K562 (cell line): ENCODE data around the gene ENG. TPM values are rescaled to one million over a fixed set of nuclear protein-coding genes. Genes with fewer than 3 reads are reported as not detected.

Source experiments
- CBX3 ChIP-seq, 2 experiments: IDR thresholded peaks; 1 replicate in 1 of 2; 2 replicates in 1 of 2; pipeline ENCODE4 v1.6.1; 2012; ENCODE audit warnings: inconsistent platforms in 2 of 2, low read length in 2 of 2, borderline replicate concordance in 1 of 2, control low read depth in 1 of 2
- CHD2 ChIP-seq: IDR thresholded peaks from 2 replicates; pipeline ENCODE4 v1.6.1; 2011; ENCODE audit warnings: low read depth, low read length
- KLF1 ChIP-seq: fragments of 450-650 bp; IDR thresholded peaks from 2 replicates; pipeline ENCODE4 v1.6.1; 2016; ENCODE audit warnings: missing genetic modification characterization, missing compliant biosample characterization
- PHTF2 ChIP-seq: fragments of 250-450 bp; sonication (Bioruptor Pico); IDR thresholded peaks from 2 replicates; pipeline ENCODE4 v1.5.0; 2021; ENCODE audit warnings: mild to moderate bottlenecking
- POLR2A ChIP-seq: fragments of 450-650 bp; conservative IDR thresholded peaks from 2 replicates; pipeline ENCODE4 v1.6.1; 2016
- POLR2H ChIP-seq: IDR thresholded peaks from 2 replicates; pipeline ENCODE4 v1.6.1; 2016; ENCODE audit warnings: missing genetic modification characterization, low read depth, mild to moderate bottlenecking, control low read depth, missing compliant biosample characterization, moderate library complexity
- SIN3A ChIP-seq, 2 experiments: fragments of 150-350 bp in 1 of 2; IDR thresholded peaks; 2 replicates each; pipeline ENCODE4 v1.6.1; 2011 to 2016; ENCODE audit warnings: borderline replicate concordance in 2 of 2, low read depth in 2 of 2, low read length in 2 of 2, mild to moderate bottlenecking in 2 of 2, moderate library complexity in 2 of 2; ENCODE audit not compliant: control insufficient read depth in 1 of 2
- SIRT6 ChIP-seq: IDR thresholded peaks from one replicate; pipeline ENCODE4 v1.6.1; 2012; ENCODE audit warnings: low read depth, mild to moderate bottlenecking, control low read depth, inconsistent platforms, low read length, moderate library complexity
- WHSC1 ChIP-seq: IDR thresholded peaks from one replicate; pipeline ENCODE4 v1.6.1; 2012; ENCODE audit warnings: low read length, control low read depth, inconsistent platforms
- ZBTB7A ChIP-seq: IDR thresholded peaks from 2 replicates; pipeline ENCODE4 v1.6.1; 2011; ENCODE audit warnings: low read depth, mild to moderate bottlenecking, low read length, moderate library complexity, borderline replicate concordance; ENCODE audit not compliant: control insufficient read depth
- ZFPM2 ChIP-seq: fragments of 250-450 bp; sonication (Bioruptor Pico); IDR thresholded peaks from 2 replicates; pipeline ENCODE4 v1.5.1; 2022; ENCODE audit warnings: mild to moderate bottlenecking
- polyA plus RNA-seq, 8 experiments: library from polyadenylated mRNA; depleted of rRNA in 4 of 8; stranded (reverse) in 5 of 8; unstranded in 3 of 8; fragments of >200 nt; fragmentation: Nextera tagmentation in 2 of 8; fragmentation: Illumina TruSeq in 1 of 8; extraction: Ambion mirVana in 2 of 8; extraction: Trizol in 1 of 8; gene quantifications; 2 replicates each; pipeline versions ENCODE4 v1.2.1 to v1.2.3, GENCODE V29; 2011 to 2014; ENCODE audit warnings: inconsistent platforms in 1 of 8, missing spikeins in 1 of 8
- total RNA-seq, 7 experiments: library from RNA; depleted of rRNA in 6 of 7; stranded (reverse); fragments of >200 nt in 6 of 7; fragmentation: Illumina TruSeq in 2 of 7; extraction: Trizol in 2 of 7; gene quantifications; 2 replicates each; pipeline versions ENCODE4 v1.2.1 to v1.2.3, GENCODE V29; 2011 to 2021; ENCODE audit warnings: low replicate concordance in 1 of 7
- TF ChIP-seq, protein P1 (sequence below): IDR thresholded peaks from 2 replicates; pipeline ENCODE4 v1.6.1; 2011; ENCODE audit warnings: borderline replicate concordance, low read depth, mild to moderate bottlenecking, moderate library complexity, low read length; ENCODE audit not compliant: insufficient read depth, poor library complexity, severe bottlenecking
- TF ChIP-seq, protein P2 (sequence below), 3 experiments: fragments of 200-800 bp in 1 of 3; sonication (Bioruptor generic) in 1 of 3; sonication (generic) in 1 of 3; formaldehyde crosslinking in 1 of 3; IDR thresholded peaks; 2 replicates each; pipeline versions ENCODE4 v1.6.1 to v1.8.0; 2016 to 2022; ENCODE audit warnings: mild to moderate bottlenecking in 2 of 3, missing compliant biosample characterization in 2 of 3, missing genetic modification characterization in 2 of 3, missing genetic modification reagents in 1 of 3
- TF ChIP-seq, protein P3 (sequence below): fragments of 250-450 bp; sonication (Bioruptor Pico); IDR thresholded peaks from 2 replicates; pipeline ENCODE4 v1.8.0; 2021; ENCODE audit warnings: mild to moderate bottlenecking, moderate library complexity
- TF ChIP-seq, protein P4 (sequence below): sonication (generic); formaldehyde crosslinking; IDR thresholded peaks from 2 replicates; pipeline ENCODE4 v1.8.0; 2022; ENCODE audit warnings: mild to moderate bottlenecking, missing genetic modification reagents
- TF ChIP-seq, protein P5 (sequence below), 2 experiments: fragments of 250-450 bp in 1 of 2; fragments of 450-650 bp in 1 of 2; sonication (Bioruptor Pico) in 1 of 2; IDR thresholded peaks; 2 replicates each; pipeline versions ENCODE4 v1.6.1 to v1.8.0; 2016 to 2021; ENCODE audit warnings: mild to moderate bottlenecking in 2 of 2, moderate library complexity in 2 of 2, missing compliant biosample characterization in 1 of 2, missing genetic modification characterization in 1 of 2

The ENG gene
- total and polyA plus RNA-seq, 9 of the 15 experiments (the other 6 are each of a cell fraction or from before 2014, with no cell fraction given): 0.04 to 0.40 (median 0.14) TPM; not detected in 1

DNA sequence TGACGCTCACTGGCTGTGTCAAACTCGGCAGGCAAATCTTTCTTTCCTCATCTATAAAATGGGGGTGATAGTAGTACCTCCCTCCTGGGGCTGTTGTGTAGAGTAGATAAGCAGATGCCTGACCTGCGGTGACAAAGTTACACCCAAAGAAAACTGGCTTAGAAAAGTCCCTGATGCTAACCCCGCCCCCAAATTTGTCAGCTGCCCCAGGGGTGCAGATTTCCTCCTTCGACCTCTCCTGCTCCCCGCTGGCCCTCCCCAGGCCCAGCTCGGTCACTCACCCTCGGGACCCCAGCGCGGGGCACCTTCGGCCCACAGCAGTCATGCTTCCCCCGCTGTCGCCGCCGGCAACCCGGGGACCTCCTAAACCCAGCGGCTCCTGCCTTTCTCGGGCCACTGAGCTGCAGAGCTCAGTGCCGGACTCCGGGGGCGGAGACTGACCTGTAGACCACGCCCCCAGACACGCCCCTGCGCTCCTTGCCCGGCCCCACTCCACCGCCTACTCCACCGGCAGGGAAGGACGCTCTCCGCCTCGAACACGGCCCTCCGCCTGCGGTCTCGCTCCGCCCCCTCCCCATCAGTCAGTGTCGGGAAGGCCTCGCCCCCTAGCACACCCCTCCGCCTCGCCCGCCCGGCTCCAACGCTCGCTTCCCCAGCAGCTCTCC lies 83.4 kb downstream of the ENG start (continued):
- TF ChIP-seq, protein P1, sequence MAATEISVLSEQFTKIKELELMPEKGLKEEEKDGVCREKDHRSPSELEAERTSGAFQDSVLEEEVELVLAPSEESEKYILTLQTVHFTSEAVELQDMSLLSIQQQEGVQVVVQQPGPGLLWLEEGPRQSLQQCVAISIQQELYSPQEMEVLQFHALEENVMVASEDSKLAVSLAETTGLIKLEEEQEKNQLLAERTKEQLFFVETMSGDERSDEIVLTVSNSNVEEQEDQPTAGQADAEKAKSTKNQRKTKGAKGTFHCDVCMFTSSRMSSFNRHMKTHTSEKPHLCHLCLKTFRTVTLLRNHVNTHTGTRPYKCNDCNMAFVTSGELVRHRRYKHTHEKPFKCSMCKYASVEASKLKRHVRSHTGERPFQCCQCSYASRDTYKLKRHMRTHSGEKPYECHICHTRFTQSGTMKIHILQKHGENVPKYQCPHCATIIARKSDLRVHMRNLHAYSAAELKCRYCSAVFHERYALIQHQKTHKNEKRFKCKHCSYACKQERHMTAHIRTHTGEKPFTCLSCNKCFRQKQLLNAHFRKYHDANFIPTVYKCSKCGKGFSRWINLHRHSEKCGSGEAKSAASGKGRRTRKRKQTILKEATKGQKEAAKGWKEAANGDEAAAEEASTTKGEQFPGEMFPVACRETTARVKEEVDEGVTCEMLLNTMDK: no peak
- TF ChIP-seq KLF1 (tag) (no peak), SIRT6 (no peak), CBX3 (IDR thresholded peaks at IDR 0.05; ENCODE audit: borderline replicate concordance in 1 of 2, low read length in 2 of 2) (no peak; a peak in 1 of 3 replicates), WHSC1 (no peak), ZBTB7A (peak; percentile 82), PHTF2 (CRISPR knock-in tag) (no peak), ZFPM2 (CRISPR knock-in tag) (no peak), POLR2A (no peak), CHD2 (no peak), SIN3A (IDR thresholded peaks at IDR 0.05; ENCODE audit: borderline replicate concordance in 2 of 2, control insufficient read depth in 1 of 2, low read depth in 2 of 2, low read length in 2 of 2) (no peak), POLR2H (tag) (no peak)
- TF ChIP-seq, protein P2, sequence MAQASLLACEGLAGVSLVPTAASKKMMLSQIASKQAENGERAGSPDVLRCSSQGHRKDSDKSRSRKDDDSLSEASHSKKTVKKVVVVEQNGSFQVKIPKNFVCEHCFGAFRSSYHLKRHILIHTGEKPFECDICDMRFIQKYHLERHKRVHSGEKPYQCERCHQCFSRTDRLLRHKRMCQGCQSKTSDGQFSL (CRISPR knock-in tag; IDR thresholded peaks at IDR 0.05): no peak
- TF ChIP-seq, protein P2 (tag; IDR thresholded peaks at IDR 0.05): no peak
- TF ChIP-seq, protein P3, sequence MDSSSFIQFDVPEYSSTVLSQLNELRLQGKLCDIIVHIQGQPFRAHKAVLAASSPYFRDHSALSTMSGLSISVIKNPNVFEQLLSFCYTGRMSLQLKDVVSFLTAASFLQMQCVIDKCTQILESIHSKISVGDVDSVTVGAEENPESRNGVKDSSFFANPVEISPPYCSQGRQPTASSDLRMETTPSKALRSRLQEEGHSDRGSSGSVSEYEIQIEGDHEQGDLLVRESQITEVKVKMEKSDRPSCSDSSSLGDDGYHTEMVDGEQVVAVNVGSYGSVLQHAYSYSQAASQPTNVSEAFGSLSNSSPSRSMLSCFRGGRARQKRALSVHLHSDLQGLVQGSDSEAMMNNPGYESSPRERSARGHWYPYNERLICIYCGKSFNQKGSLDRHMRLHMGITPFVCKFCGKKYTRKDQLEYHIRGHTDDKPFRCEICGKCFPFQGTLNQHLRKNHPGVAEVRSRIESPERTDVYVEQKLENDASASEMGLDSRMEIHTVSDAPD (CRISPR knock-in tag): no peak
- TF ChIP-seq, protein P4, sequence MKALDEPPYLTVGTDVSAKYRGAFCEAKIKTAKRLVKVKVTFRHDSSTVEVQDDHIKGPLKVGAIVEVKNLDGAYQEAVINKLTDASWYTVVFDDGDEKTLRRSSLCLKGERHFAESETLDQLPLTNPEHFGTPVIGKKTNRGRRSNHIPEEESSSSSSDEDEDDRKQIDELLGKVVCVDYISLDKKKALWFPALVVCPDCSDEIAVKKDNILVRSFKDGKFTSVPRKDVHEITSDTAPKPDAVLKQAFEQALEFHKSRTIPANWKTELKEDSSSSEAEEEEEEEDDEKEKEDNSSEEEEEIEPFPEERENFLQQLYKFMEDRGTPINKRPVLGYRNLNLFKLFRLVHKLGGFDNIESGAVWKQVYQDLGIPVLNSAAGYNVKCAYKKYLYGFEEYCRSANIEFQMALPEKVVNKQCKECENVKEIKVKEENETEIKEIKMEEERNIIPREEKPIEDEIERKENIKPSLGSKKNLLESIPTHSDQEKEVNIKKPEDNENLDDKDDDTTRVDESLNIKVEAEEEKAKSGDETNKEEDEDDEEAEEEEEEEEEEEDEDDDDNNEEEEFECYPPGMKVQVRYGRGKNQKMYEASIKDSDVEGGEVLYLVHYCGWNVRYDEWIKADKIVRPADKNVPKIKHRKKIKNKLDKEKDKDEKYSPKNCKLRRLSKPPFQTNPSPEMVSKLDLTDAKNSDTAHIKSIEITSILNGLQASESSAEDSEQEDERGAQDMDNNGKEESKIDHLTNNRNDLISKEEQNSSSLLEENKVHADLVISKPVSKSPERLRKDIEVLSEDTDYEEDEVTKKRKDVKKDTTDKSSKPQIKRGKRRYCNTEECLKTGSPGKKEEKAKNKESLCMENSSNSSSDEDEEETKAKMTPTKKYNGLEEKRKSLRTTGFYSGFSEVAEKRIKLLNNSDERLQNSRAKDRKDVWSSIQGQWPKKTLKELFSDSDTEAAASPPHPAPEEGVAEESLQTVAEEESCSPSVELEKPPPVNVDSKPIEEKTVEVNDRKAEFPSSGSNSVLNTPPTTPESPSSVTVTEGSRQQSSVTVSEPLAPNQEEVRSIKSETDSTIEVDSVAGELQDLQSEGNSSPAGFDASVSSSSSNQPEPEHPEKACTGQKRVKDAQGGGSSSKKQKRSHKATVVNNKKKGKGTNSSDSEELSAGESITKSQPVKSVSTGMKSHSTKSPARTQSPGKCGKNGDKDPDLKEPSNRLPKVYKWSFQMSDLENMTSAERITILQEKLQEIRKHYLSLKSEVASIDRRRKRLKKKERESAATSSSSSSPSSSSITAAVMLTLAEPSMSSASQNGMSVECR (CRISPR knock-in tag): no peak
- TF ChIP-seq, protein P5, sequence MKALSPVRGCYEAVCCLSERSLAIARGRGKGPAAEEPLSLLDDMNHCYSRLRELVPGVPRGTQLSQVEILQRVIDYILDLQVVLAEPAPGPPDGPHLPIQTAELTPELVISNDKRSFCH (CRISPR knock-in tag; IDR thresholded peaks at IDR 0.05): no peak
- TF ChIP-seq, protein P5 (tag; IDR thresholded peaks at IDR 0.05): no peak
